A673 (cell line): ENCODE data around the gene RABGAP1L.

Source experiments
- EZH2 ChIP-seq: fragments of 200-600 bp; sonication (generic); IDR thresholded peaks from 2 replicates; pipeline ENCODE4 v1.6.1; 2017; ENCODE audit warnings: borderline replicate concordance, low read depth, mild to moderate bottlenecking, mixed read lengths, antibody characterized with exemption, low read length; ENCODE audit not compliant: poor library complexity, severe bottlenecking
- TF ChIP-seq, protein P1 (sequence below): fragments of 300-800, 200-600 bp; sonication (generic); conservative IDR thresholded peaks from 2 replicates; pipeline ENCODE4 v1.5.1; 2017; ENCODE audit warnings: low read depth, mild to moderate bottlenecking, antibody characterized with exemption, low read length, moderate library complexity, mixed read lengths

GRCh38 chr1:174215766-174216165, 56.4 kb downstream of the RABGAP1L start:
- TF ChIP-seq, protein P1, sequence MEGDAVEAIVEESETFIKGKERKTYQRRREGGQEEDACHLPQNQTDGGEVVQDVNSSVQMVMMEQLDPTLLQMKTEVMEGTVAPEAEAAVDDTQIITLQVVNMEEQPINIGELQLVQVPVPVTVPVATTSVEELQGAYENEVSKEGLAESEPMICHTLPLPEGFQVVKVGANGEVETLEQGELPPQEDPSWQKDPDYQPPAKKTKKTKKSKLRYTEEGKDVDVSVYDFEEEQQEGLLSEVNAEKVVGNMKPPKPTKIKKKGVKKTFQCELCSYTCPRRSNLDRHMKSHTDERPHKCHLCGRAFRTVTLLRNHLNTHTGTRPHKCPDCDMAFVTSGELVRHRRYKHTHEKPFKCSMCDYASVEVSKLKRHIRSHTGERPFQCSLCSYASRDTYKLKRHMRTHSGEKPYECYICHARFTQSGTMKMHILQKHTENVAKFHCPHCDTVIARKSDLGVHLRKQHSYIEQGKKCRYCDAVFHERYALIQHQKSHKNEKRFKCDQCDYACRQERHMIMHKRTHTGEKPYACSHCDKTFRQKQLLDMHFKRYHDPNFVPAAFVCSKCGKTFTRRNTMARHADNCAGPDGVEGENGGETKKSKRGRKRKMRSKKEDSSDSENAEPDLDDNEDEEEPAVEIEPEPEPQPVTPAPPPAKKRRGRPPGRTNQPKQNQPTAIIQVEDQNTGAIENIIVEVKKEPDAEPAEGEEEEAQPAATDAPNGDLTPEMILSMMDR = no peak
- no peak for TF ChIP-seq EZH2
